HT1080 (cell line): ENCODE data around the gene ARF6. TPM values are rescaled to one million over a fixed set of nuclear protein-coding genes. Genes with fewer than 3 reads are reported as not detected.
"Not testable (repeated sequence)": the region's sequence is repeated elsewhere in the genome, so short reads cannot be mapped to it uniquely, and the experiment has no call there.

ENCODE experiments used
- DNase-seq: peaks from one replicate; pipeline ENCODE4 v3.0.0-alpha.2; 2015; ENCODE audit warnings: low read depth
- polyA plus RNA-seq, 2 experiments: library from polyadenylated mRNA; depleted of rRNA; stranded (reverse); fragments of >200 nt; gene quantifications; 2 replicates each; pipeline ENCODE4 v1.2.3, GENCODE V29; 2015
- total RNA-seq: library from RNA; depleted of rRNA; stranded (reverse); fragments of >200 nt; shearing (Covaris generic); gene quantifications from 2 replicates; pipeline ENCODE4 v1.2.3, GENCODE V29; 2014; rRNA removed

The ARF6 gene
- total RNA-seq: 65.4 and 119 TPM in 2 replicates
- 121 and 132 TPM in 2 replicates for polyA plus RNA-seq (2015; cell fraction: cytosol; rRNA removed)
- polyA plus RNA-seq (2015; cell fraction: nucleus; rRNA removed): 64.0 and 64.1 TPM in 2 replicates

DNA sequence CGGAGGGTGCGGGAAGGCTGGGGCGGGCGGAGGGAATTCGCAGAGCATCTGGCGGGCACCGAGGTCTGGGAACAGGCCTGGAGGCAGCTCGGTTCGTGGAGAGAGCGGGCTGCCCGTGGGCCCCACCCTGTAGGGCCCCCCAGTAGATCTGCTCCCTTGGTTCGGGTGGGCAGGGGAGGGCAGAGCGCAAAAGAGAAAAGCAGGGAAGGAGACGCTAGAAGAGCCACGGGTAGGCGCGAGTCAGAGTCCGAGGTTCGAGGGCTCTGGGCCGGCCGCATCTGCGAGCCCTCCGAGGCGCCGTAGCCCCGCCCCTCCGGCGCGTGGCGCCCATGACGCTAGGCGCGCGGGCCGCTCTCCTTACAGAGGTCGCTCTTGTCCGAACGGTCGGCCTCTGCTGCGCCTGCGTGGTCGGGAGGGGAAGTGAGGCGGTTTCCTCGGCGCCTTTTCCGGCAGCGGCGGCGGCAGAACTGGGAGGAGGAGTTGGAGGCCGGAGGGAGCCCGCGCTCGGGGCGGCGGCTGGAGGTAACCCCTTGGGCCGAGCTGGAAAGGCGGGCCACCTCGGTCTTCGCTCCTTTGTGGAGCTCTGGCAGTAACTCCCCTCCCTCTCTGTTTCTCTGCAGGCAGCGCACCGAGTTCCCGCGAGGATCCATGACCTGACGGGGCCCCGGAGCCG, at the start of gene ARF6:
Gene ARF6, plus strand, starts transcription at position 447 of the 673 bp plus-strand sequence. CDS start 655 bp downstream, outside the sequence.
- DNase-seq: peak; percentile 97

- no peak for DNase-seq
Measured at GRCh38 chr14:49849213-49849847, 43.6 kb upstream of the ARF6 start.

GRCh38 chr14:49851813-49852212, 41.1 kb upstream of the ARF6 start:
- DNase-seq: no peak

GRCh38 chr14:49852301-49853157, 40.4 kb upstream of the ARF6 start, which contains the start of gene NEMF:
Gene NEMF (minus strand): TSS chr14:49852788. CDS start chr14:49852753, 35 bp downstream.
- peak; percentile 83 for DNase-seq

- DNase-seq: no peak
Measured at GRCh38 chr14:49853158-49853477, 39.8 kb upstream of the ARF6 start.

GRCh38 chr14:49853572-49854375, 39.1 kb upstream of the ARF6 start:
- DNase-seq: peak; percentile 58

DNA sequence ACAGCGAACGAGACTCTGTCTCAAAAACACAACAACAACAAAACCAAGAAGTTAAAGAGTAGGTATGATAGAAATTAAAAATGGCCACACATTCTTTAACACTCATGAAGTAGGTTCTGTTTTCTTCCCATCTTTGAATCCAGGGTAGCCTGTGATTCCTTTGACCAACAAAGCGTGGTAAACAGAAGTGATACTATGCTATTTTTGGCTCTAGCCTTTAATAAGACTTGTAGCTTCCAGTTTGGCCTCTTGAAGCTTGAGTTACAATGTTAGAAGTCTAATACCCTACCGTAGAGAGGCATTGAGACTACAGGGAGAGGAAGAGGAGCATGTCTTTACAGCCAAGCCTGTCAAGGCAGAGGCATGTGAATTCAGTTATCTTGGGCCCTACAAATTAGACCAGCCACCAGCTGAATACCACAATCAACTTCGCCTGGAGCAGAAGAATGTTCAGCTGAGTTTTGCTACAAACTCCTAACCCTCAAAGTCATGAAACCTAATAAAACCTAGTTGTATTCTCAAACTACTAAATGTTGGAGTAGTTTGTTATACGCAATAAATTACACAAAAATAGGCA, 35.4 kb upstream of the ARF6 start:
- DNase-seq: no peak

GRCh38 chr14:49858383-49858782, 34.5 kb upstream of the ARF6 start:
- DNase-seq: no peak

DNA sequence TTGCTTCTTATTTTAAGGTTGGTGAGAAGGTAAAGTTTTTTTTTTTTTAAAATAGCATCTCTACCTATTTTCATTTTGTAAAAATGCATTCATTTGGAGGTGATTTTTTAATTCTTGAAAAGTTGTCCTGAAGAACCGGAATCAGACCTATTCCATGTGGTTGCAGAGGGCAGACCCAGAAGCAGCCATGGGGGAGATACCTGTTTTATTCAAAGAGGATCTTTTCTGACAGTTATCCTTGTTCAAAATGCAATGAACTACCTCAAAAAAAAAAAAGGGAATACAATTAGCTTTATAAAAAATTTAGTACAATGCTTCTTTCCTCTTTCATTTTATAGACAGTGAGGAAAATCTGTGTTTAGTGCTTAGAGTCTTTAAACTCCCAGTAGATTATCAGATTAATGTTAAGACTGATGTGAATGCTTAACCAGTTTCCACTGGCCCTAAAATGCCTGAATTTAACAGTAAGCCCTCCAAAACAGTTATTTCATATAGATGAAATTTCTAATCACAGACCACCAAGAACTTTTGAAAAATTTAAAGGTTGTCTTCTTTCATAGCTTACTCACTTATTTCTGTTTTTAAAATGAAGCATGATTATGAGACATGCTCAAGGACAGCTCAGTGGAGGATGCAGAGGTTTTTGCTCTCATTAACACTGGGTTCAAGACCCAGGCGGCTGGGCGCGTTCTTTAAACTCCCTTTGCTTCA, 31.7 kb upstream of the ARF6 start:
- DNase-seq: no peak

GRCh38 chr14:49861699-49862088, 31.2 kb upstream of the ARF6 start:
- peak; percentile 78 for DNase-seq

DNA sequence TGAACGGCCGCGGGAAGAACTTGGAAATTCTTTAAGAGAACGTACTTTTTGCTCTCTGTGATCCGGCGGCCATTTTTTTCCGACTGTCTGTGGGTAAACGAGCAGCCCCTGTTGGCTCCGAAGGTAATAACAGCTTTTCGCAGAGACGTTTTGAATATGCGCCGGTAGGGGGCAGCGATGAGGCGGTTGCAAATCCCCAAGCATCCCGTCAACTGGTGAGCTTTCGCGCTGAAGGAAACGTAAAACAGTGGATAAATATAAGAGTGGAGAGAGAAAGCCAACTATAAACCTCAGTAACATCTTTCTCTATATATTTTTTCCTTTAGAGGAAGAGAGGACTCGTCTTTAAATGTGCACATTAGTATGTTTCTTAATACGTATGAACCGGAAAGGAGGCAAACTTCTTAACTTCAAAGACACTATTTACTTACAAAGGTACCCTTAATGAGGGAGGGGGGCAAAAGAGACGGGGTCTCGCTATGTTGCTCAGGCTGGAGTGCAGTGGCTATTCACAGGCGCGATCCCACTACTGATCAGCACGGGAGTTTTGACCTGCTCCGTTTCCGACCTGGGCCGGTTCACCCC, 30.7 kb upstream of the ARF6 start:
- peak; percentile 93 for DNase-seq

GRCh38 chr14:49863487-49864281, 29.2 kb upstream of the ARF6 start:
- DNase-seq: no peak

- DNase-seq: peak; percentile 72
Measured at GRCh38 chr14:49865431-49865859, 27.4 kb upstream of the ARF6 start.

DNA sequence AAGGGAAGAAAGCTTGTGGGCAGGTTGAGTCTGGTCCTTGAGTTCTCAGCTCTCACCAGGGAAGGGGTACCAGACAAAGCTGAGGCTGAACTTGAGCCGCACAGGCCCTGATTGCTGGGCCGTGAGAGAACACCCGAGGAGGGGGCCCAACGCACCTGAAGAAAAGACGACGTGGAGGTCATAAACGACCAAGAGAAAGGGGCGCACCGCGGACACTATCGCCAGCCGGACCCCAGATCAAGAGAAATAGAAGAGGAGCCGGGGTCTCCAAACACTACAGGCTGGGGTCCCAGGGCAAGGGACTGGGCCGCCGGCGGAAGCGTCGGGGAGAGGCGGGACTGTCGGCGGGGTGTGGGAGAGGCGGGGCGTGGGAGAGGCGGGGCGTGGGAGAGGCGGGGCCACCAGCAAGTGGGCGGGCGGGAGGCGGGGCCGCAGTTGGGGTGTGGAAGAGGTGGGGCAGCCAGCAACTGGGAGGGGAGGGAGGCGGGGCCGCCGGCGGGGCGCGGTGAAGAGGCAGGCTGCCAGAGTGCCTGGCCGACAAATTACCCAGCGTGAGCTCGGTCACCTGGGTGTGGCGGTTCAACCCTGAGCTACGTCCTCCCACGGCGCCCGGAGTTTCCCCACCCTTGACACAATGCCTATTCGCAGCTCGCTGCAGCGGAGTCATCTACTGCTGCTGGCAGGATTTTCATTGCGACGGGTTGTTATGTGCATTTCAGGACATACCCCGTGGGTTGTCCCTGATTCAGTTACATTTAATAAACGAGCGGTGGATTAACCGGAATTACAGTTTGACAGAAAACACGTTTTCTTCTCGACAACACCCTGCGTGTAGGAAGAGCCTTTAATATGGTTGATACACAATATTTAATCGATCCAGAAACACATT, 24.8 kb upstream of the ARF6 start:
- peak; percentile 96 for DNase-seq

DNA sequence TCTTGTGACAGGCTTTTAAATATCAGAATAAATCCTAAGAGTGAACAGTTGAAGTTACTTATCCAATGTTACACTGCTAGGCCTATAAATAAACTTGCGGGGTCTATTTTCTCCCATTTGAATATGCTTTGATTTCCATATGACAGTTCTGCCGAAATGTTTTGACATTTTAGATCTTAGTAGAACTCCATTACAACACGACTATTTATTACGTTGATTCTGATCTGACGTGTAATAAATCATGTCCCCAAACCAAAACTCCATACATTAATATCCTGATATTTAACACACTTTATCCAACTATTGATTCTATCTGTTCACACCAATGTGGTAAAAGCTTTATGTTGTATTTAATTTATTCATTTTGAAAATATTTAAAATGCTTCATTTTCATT, 24.2 kb upstream of the ARF6 start:
- no peak for DNase-seq

DNA sequence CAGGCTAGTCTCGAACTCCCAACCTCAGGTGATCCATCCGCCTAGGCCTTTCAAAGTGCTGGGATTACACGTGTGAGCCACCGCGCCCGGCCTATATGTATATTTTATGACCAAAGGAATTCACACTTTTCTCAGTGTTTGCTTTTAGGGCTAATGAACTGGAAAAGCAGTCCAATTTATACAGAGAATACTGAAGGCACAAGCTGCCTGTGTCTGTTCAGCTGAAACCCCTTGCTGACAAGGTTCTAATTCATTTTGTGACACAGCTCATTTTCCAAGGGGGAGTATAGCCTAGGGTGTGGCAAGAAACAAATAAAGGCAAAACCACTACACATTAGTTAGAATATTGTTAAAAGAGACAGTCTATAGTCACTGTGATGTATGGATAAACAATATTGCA, 22.0 kb upstream of the ARF6 start:
- no peak for DNase-seq

- DNase-seq: not testable (repeated sequence)
Measured at GRCh38 chr14:49873548-49873947, 19.3 kb upstream of the ARF6 start.
